AG08396 (cell line): ENCODE measurements around the gene C2orf66.

Experiments used
- DNase-seq: peaks from one replicate; pipeline ENCODE4 v3.0.0; 2012; ENCODE audit warnings: low spot score, mixed read lengths

The C2orf66 gene

GRCh38 chr2:196759378-196759706, 49.8 kb downstream of the C2orf66 start:
- no peak for DNase-seq

GRCh38 chr2:196758474-196759377, 50.4 kb downstream of the C2orf66 start:
- DNase-seq = peak; percentile 27
